ENCODE measurements around the gene WWC1. TPM values are rescaled to one million over a fixed set of nuclear protein-coding genes. Genes with fewer than 3 reads are reported as not detected.

WWC1 gene
- total RNA-seq, 1 experiment from 2014 or later, result 190 TPM

DNA sequence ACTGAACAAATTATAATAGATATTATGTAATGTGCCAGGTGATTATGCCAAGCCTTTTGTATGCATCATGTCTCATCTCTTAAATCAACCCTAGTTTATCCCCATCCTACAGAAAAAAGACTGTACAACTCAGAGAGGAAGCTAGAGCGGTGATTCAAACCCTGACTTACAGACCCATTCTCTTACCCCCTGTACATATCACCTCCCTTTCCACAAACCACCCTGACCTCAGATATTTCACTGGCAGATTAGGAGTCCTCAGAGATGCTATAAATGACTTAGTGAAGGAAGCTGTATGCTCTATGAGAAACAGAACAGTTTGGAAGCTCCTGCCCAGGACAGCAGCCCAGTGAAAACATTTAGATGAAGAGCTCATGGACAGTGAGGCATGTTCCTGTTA lies 115.8 kb downstream of the WWC1 start:
- no peaks in the 10 kb centered on the region for H3K9me3 Mint-ChIP-seq (ENCODE audit: low read depth, unreplicated experiment)
- H3K27ac Mint-ChIP-seq (ENCODE audit: unreplicated experiment), result peak overlapping the region; percentile 6
- TF ChIP-seq, protein P1, sequence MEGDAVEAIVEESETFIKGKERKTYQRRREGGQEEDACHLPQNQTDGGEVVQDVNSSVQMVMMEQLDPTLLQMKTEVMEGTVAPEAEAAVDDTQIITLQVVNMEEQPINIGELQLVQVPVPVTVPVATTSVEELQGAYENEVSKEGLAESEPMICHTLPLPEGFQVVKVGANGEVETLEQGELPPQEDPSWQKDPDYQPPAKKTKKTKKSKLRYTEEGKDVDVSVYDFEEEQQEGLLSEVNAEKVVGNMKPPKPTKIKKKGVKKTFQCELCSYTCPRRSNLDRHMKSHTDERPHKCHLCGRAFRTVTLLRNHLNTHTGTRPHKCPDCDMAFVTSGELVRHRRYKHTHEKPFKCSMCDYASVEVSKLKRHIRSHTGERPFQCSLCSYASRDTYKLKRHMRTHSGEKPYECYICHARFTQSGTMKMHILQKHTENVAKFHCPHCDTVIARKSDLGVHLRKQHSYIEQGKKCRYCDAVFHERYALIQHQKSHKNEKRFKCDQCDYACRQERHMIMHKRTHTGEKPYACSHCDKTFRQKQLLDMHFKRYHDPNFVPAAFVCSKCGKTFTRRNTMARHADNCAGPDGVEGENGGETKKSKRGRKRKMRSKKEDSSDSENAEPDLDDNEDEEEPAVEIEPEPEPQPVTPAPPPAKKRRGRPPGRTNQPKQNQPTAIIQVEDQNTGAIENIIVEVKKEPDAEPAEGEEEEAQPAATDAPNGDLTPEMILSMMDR (IDR thresholded peaks at IDR 0.05; ENCODE audit: unreplicated experiment), result no peak
- H3K36me3 Mint-ChIP-seq (ENCODE audit: insufficient read depth, unreplicated experiment), result peaks cover 70% of the 10 kb centered on the region
- intact Hi-C loops (cut with micrococcal nuclease; ENCODE audit: unreplicated experiment), result no loop called here
- CTCF ChIA-PET, result interaction anchor here (0.6 to 0.7 kb wide), 2 partner anchors 47 to 138 kb away, joined by 3 read pairs; no protein-coding TSS in a partner anchor
- H3K4me1 Mint-ChIP-seq (ENCODE audit: low read depth, unreplicated experiment), result peaks cover 22% of the 10 kb centered on the region
- no peaks in the 10 kb centered on the region for H3K27me3 Mint-ChIP-seq (ENCODE audit: unreplicated experiment)
- BruUV-seq (replicated peaks), result no TSS peak
- no peak overlapping the region for H3K4me3 Mint-ChIP-seq (ENCODE audit: low read depth, unreplicated experiment)
- no peak for DNase-seq

DNA sequence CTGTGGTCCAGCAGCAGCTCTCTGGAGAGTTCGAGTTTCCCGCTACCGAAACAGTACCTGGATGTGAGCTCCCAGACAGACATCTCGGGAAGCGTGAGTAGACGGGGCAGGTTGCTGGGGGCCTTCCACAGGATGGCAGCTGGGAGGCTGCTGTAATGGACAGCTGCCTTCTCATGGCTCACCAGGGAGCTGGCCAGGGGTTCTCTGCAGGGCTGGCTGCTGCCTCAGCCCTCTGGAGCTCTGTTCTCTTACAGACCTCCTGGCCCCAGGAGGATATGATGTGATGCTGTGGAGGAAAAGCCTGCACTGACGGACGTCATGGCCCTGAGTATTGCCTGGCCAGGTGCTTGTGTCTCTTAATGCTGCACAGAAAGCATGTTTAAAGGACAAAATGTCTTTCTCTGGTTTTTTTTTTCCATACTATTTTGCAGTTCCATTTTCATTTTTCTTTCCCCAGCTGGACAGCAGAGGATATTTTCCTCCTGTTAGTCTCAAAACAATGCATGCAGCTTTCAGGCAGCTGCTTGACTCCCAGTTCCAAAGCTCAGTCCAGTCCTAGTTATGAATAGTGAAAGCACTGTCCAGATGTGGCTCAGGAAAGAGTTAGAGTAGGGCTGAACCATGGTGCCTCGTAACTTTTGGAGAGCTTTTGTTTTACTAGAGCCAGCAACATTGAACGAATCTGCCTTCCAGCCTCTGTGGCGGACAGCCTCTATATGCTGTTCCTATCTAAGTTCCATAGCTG lies 117.3 kb downstream of the WWC1 start:
- DNase-seq, result no peak
- intact Hi-C loops (cut with micrococcal nuclease; ENCODE audit: unreplicated experiment), result no loop called here
- TF ChIP-seq, protein P1 (IDR thresholded peaks at IDR 0.05; ENCODE audit: unreplicated experiment), result no peak
- peaks cover 80% of the 10 kb centered on the region for H3K36me3 Mint-ChIP-seq (ENCODE audit: insufficient read depth, unreplicated experiment)
- H3K4me1 Mint-ChIP-seq (ENCODE audit: low read depth, unreplicated experiment), result peaks cover 10% of the 10 kb centered on the region
- H3K27ac Mint-ChIP-seq (ENCODE audit: unreplicated experiment), result peak overlapping the region; percentile 69
- no peaks in the 10 kb centered on the region for H3K9me3 Mint-ChIP-seq (ENCODE audit: low read depth, unreplicated experiment)
- CTCF ChIA-PET, result interaction anchor here (0.6 kb wide), 1 partner anchor 122 kb away, joined by 4 read pairs; no protein-coding TSS in a partner anchor
- no peaks in the 10 kb centered on the region for H3K27me3 Mint-ChIP-seq (ENCODE audit: unreplicated experiment)
- H3K4me3 Mint-ChIP-seq (ENCODE audit: low read depth, unreplicated experiment), result no peak overlapping the region
- no TSS peak for BruUV-seq (replicated peaks)

DNA sequence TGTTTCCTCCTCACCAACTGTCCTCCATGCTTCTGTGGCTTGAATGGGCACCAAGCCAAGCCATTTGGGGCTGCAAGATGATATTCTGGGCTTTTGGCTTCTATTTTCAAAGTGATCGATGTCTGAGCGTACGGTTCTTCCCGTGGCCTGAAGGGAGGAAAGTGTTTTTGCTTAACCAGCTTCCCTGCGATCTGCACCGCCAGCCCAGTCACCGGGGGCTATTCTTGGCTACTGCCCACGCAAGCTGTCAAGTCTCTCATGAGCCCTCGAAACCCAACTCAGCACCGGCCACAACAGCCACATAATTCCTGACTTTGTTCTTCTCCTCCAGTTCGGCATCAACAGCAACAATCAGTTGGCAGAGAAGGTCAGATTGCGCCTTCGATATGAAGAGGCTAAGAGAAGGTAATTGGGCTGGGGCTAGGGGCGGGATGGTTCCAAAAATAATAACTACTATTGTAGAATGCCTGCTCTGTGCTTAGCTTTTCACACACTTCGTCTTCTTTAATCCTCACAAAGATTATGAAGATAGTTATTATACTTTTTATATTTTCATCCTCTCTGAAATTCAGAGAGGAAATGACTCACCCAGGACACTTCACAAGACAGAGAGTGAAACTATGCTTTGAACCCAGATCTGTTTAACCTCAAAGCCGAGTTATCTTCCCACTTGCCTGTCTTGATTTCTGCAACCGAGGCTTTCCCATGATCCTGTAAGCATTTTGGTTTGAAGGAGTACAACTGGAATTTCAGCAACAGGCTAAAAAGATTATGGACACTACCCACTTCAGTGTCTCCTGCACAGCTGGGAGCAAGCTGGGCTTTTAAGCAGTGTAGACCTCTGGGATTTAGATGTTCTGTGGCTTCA lies 118.4 kb downstream of the WWC1 start:
- peaks cover 83% of the 10 kb centered on the region for H3K36me3 Mint-ChIP-seq (ENCODE audit: insufficient read depth, unreplicated experiment)
- TF ChIP-seq, protein P1 (IDR thresholded peaks at IDR 0.05; ENCODE audit: unreplicated experiment), result no peak
- CTCF ChIA-PET, result no interaction called here
- no TSS peak for BruUV-seq (replicated peaks)
- peak overlapping the region; percentile 69 for H3K27ac Mint-ChIP-seq (ENCODE audit: unreplicated experiment)
- intact Hi-C loops (cut with micrococcal nuclease; ENCODE audit: unreplicated experiment), result no loop called here
- H3K27me3 Mint-ChIP-seq (ENCODE audit: unreplicated experiment), result no peaks in the 10 kb centered on the region
- no peaks in the 10 kb centered on the region for H3K9me3 Mint-ChIP-seq (ENCODE audit: low read depth, unreplicated experiment)
- H3K4me1 Mint-ChIP-seq (ENCODE audit: low read depth, unreplicated experiment), result peaks cover 10% of the 10 kb centered on the region
- H3K4me3 Mint-ChIP-seq (ENCODE audit: low read depth, unreplicated experiment), result no peak overlapping the region
- no peak for DNase-seq

DNA sequence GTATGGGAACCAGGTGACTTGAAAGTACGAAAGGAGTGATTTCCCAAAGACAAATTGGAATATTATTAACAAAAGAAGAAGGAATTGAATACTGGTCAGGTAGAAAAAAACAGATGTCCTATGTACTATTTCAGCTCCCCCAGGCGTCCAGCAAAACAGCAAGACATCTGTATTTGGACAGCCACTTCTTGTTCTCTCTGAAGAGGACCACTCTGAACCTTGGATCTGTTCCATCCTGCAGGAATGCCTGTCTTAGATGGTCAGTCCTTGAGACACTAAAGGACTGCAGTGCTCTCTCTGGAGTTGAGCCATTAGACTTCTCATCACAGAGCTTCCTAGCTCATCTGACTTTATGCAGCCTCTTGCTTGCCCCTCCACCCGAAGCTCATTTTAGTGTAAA lies 120.4 kb downstream of the WWC1 start:
- intact Hi-C loops (cut with micrococcal nuclease; ENCODE audit: unreplicated experiment), result no loop called here
- H3K27me3 Mint-ChIP-seq (ENCODE audit: unreplicated experiment), result no peaks in the 10 kb centered on the region
- H3K27ac Mint-ChIP-seq (ENCODE audit: unreplicated experiment), result no peak overlapping the region
- TF ChIP-seq, protein P1 (IDR thresholded peaks at IDR 0.05; ENCODE audit: unreplicated experiment), result no peak
- no peaks in the 10 kb centered on the region for H3K9me3 Mint-ChIP-seq (ENCODE audit: low read depth, unreplicated experiment)
- H3K4me3 Mint-ChIP-seq (ENCODE audit: low read depth, unreplicated experiment), result no peak overlapping the region
- H3K36me3 Mint-ChIP-seq (ENCODE audit: insufficient read depth, unreplicated experiment), result peaks cover 87% of the 10 kb centered on the region
- H3K4me1 Mint-ChIP-seq (ENCODE audit: low read depth, unreplicated experiment), result peaks cover 10% of the 10 kb centered on the region
- no peak for DNase-seq
- no TSS peak for BruUV-seq (replicated peaks)
- CTCF ChIA-PET, result interaction anchor here (1.2 kb wide), 1 partner anchor 10 kb away, joined by 4 read pairs; no protein-coding TSS in a partner anchor

Data from Calu3 (cell line).